Retina (tissue), 1 donor: ENCODE data around the gene MCTP1.
"Not testable (repeated sequence)": the region's sequence is repeated elsewhere in the genome, so short reads cannot be mapped to it uniquely, and the experiment has no call there.

Experiments
- DNase-seq: peaks from one replicate; pipeline ENCODE4 v3.0.0-alpha.2; 2016

The MCTP1 gene

DNA sequence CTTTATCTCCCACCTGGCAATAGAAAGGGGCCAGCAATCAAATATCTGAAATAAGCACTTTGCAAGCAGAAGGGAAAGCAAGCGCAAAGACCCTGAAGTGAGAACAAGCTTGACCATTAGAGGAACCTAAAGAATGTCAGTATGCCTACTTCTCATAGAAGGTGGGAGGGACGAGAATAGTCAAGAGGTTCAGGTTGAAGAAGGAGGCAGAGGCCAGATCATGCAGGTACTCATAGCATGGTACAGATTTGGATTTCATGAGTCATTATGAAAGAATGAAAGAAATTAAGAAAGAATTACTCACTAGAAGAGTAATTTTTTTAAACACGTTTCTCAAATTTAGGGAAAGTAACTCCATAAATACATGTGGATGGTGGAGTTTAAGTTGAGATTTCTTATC is 33.7 kb downstream of the MCTP1 start:
- no peak for DNase-seq

DNA sequence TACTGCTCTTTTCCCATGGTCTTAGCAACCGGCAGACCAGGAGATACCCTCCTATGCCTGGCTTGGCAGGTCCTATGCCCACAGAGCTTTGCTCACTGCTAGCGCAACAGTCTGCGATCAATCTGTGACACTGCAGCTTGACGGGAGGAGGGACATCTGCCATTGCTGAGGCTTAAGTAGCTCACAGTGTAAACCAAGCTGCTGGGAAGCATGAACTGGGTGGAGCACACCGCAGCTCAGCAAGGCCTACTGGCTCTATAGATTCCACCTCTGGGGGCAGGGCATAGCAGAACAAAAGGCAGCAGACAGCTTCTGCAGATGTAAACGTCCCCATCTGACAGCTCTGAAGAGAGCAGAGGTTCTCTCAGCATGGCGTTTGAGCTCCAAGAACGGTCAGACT is 40.4 kb downstream of the MCTP1 start:
- DNase-seq: no peak

DNA sequence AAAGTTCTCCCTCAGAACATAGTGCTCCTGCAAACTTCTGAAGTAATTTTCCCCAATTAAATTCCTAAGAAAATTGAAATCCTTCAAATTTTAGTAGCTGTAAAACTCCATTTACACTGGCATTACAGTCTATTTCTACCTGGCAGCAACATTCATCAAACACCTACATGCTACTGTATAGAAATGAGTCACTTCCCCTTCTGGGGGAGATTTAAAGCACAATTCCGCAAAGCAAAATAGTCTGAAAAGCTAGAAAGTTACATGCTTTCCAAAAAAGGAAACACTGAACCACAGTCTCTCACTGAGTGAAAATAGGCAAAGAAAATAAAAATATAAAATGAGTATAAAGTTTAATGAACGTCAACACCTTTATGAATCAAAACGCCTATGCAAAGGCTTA is 43.3 kb downstream of the MCTP1 start:
- no peak for DNase-seq

- DNase-seq: no peak
Observed at GRCh38 chr5:95241161-95241560, 43.7 kb downstream of the MCTP1 start.

DNA sequence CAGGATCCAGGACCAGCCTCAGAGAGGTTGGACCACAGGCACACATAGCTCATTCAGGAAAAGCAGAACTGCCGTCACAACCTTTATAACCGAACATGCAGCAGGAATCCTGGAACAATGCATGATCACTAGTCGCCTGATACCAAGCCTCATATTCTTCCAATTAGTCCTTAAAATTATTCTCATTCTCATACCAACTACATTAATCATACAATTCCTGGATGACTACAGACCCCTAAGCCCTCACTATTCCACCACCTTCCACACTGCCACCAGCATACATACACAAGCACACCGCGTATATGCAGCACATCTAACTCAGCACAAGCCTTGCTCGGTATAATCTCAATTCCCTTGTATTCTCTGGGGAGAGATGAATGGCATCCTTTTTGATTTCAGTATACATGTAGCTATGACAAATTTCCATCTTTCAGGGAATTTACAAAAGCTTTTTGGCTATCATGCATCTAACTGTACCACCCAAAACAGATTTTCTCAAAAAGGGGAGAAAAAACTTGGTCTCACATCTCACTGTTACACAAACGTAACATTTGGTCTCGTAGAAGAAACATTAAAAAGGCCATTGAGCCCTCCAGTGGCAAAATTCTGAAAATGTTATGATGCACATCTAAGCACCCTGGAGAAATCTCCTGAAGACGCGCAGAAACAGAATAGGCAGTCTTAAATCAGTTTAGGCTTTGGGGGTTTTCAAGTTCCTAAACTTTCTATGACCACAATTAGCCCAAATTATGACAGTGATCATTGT is 46.2 kb downstream of the MCTP1 start:
- DNase-seq: peak; percentile 41

DNA sequence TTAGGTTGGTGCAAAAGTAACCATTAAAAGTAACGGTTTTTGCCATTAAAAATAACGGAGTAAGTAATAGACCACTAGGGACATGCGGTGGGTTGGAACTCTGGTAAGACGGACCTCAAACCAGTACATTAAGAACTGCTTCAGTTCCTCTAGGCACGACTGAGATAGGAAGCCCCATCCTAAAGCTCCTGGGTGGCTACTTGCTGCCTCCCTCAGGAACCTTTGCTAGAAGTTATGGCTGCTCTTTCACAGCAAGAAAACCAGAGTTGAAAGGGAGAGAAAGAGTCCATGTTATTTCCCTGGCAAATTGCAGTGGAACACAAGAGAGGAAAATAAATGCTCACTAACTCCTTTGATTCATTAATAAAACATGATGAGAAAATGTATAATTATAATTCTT is 47.6 kb downstream of the MCTP1 start:
- DNase-seq: no peak

DNA sequence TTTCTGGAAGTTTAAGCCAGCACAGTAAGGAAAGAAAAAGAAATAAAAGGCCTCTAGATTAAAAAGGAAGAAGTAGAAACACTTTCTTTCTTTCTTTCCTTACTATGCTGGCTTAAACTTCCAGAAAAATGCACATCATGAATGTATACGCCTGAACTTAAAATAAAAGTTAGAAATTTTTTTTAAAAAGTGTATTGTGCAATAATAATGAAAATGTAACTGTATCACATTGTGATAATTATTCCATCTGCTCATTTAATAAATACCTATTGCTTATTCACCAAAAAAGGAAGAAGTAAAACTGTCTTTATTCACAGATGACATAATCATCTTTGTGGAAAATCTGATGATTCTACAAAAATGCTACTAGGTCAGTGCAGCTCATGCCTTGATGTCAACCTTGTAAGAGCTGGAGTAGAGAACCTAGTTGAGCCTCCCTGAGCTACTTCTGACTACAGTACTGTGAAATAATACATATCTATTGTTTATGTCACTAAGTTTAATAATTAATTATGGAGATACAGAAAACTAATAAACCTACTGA is 49.4 kb downstream of the MCTP1 start:
- no peak for DNase-seq

DNA sequence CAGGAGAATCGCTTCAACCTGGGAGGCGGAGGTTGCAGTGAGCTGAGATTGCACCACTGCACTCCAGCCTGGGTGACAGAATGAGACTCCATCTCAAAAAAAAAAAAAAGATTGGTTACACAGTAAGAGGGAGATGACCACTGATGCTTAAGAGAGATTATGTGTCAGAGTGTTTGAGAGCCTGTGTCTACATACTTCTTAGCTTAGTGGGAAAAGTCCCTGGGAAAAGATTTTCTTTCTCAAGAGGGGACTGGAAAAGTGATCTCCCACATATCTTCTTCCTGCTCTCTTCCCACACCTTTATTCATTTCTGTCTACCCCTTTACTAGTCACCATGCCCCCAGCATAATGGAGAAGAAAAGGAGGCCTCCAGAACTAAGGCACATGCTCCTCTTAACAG is 55.2 kb downstream of the MCTP1 start:
- DNase-seq: no peak

GRCh38 chr5:95224701-95225459 is 60.0 kb downstream of the MCTP1 start:
- no peak for DNase-seq

- DNase-seq: no peak
Observed at GRCh38 chr5:95223566-95224258, 61.2 kb downstream of the MCTP1 start.

- no peak for DNase-seq
Observed at GRCh38 chr5:95222836-95223235, 62.1 kb downstream of the MCTP1 start.

DNA sequence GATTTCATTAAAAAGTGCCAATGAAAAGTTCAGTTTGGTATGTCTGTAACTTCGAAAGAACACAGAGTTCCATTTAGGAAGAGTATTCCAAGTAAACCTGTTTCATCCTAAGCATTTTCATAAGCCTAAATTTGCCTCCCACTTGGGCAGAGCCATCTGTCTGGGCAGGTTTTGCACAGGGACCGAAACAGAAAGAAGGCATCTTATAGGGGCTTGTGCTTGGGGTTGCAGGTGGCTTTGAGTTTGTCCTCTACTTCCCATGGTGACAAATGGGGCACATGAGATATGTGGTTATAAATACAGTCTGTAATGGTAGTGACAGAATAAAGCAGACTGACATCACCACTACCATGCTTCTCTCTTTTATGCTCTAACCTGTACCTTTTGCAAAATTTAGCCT is 63.7 kb downstream of the MCTP1 start:
- no peak for DNase-seq

- no peak for DNase-seq
Observed at GRCh38 chr5:95220381-95220780, 64.5 kb downstream of the MCTP1 start.

DNA sequence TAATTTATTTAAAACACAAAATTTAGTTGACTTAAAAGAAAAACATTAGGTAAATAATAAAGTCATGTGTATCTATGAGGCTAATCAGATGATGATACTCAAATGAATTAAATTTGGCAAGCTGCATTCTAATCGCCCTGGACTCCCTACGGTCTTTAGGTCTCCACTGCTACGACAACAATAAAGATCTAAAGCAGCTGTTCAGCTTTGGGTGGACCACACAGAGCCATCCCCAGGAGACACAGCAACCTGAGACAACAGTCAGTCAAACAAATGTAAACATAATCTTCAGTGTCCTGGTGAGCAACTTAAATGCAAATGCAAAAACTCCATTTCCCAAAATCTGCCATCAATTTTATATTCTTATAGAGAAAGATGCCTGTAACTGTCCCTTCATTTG is 65.5 kb downstream of the MCTP1 start:
- no peak for DNase-seq

GRCh38 chr5:95217881-95218280 is 67.0 kb downstream of the MCTP1 start:
- DNase-seq: no peak

GRCh38 chr5:95217351-95217750 is 67.5 kb downstream of the MCTP1 start:
- DNase-seq: no peak

GRCh38 chr5:95216136-95216955 is 68.5 kb downstream of the MCTP1 start:
- no peak for DNase-seq

DNA sequence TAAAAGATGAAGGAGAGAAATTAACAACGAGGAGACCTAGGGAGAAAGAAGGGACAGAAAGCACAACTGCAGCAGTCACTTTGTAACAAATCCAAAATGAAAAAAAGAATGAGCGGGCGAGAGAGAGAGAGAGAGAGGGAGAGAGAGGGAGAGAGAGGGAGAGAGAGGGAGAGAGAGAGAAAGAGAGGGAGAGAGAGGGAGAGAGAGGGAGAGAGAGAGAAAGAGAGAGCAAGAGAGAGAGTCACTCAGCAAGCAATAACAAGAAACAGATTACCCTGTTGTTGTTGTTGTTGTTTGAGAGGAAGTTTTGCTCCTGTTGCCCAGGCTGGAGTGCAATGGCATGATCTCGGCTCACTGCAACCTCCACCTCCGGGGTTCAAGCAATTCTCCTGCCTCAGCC is 77.1 kb downstream of the MCTP1 start:
- not testable (repeated sequence) for DNase-seq

DNA sequence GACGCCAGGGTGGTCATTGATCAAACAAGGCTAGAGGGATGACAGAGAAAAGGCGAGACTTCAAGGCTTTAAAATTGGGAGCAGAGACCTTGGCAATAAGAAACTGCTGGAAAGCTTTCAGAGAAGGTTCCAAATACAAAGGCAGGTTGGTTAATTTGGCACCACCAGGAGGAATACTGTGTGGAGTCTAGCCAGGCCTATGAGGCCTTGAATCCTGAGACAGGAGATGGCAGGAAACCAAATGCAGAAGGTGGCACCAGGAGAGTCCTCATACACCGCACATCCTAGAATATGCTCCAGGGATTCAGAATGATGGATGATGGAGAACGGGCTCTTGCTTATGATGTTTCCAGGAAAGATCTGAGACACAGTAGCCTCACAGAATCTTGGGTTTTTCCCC is 90.0 kb downstream of the MCTP1 start:
- no peak for DNase-seq

DNA sequence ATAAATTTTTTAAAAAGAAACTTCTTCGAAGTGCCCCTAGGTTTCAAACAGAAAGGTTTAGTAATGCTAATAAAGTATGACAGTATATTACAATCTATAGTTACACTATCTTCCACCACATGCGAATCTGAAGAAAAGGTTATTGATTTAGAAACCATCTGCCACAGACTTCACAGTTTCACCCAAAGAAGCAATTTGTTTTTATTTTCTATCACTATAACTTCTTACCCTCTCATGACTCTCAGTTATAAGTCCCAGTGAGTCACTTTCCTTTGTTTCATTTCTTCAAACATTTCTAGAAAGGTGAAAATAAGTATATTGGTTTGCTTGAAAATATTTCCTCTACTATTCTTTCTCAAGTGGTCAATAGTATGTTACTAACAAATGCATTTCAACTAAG is 93.6 kb downstream of the MCTP1 start:
- no peak for DNase-seq

- no peak for DNase-seq
Observed at GRCh38 chr5:95184924-95185323, 100.0 kb downstream of the MCTP1 start.

DNA sequence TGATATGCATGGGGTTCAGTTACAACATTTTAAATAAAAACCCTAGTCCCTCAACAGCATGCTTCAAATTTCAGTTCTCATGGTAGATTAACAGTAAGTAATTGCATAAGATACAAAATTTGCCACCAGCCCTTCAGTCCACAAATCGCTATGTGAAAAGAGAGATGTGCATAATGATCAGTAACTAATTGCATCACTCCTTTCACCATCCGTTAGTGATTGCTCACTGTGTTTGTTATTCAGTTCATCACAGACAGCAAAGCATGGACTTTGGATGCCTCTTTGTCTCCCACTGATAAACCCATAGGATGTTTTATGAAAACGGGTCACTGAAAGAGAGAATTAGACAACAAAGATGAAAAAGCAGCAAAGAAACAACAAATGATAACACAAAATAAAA is 103.2 kb downstream of the MCTP1 start:
- no peak for DNase-seq
